HEK293T (cell line): ENCODE measurements around the gene PHF1.

Source experiments
- BHLHE40 ChIP-seq: fragments of 450-650 bp; IDR thresholded peaks from 2 replicates; pipeline ENCODE4 v1.6.1; 2016; ENCODE audit warnings: mild to moderate bottlenecking, moderate library complexity, borderline replicate concordance
- CTBP1 ChIP-seq: fragments of 450-650 bp; IDR thresholded peaks from 2 replicates; pipeline ENCODE4 v1.6.1; 2016; ENCODE audit warnings: borderline replicate concordance
- HDGF ChIP-seq: fragments of 450-650 bp; IDR thresholded peaks from 2 replicates; pipeline ENCODE4 v1.6.1; 2017; ENCODE audit warnings: antibody characterized with exemption, borderline replicate concordance
- LEF1 ChIP-seq: fragments of 450-650 bp; IDR thresholded peaks from 2 replicates; pipeline ENCODE4 v1.6.1; 2017; ENCODE audit warnings: mild to moderate bottlenecking, borderline replicate concordance
- SP1 ChIP-seq: fragments of 450-650 bp; IDR thresholded peaks from 2 replicates; pipeline ENCODE4 v1.6.1; 2017
- SUZ12 ChIP-seq: fragments of 450-650 bp; IDR thresholded peaks from 2 replicates; pipeline ENCODE4 v1.6.1; 2016; ENCODE audit warnings: mild to moderate bottlenecking
- TARDBP ChIP-seq: fragments of 450-650 bp; IDR thresholded peaks from 2 replicates; pipeline ENCODE4 v1.6.1; 2016

DNA sequence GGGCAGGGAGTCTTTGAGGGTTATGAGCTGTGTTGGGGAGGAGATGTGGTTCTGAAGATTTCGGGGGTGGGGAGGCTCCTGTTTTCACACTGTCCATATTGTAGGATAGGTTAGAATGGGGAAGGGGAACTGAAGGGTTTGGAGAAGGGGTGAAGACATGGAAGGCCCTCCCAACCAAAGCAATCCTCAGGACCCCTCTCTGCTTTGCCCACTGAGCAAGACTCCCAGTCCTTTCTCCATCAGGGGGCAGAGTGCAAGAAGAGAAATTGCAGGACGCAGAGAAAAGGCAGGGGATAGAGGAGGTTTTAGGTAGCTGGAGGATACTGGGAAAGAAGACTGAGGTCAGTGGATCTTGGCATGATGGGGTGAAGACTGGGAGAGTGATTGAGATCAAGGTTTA lies 13.0 kb downstream of the PHF1 start:
- TF ChIP-seq BHLHE40 (no peak), HDGF (no peak), CTBP1 (no peak), SP1 (no peak), TARDBP (no peak), SUZ12 (no peak), LEF1 (no peak)
